Muscle layer of colon (tissue), 2 donors: Measurements from ENCODE around the gene HOXA9.

Experiments used
- H3K27ac ChIP-seq: one replicate; pipeline ENCODE4 v1.7.0; 2013; ENCODE audit warnings: low read depth, mild to moderate bottlenecking, low read length, moderate library complexity
- H3K27me3 ChIP-seq, 2 donors: one replicate each; pipeline ENCODE4 v1.7.0; 2013; ENCODE audit warnings: low read length in 2 of 2, mild to moderate bottlenecking in 2 of 2; ENCODE audit not compliant: insufficient read depth in 2 of 2, control insufficient read depth in 1 of 2
- H3K36me3 ChIP-seq: one replicate; pipeline ENCODE4 v1.7.0; 2013; ENCODE audit warnings: mild to moderate bottlenecking, low read length; ENCODE audit not compliant: insufficient read depth
- H3K4me1 ChIP-seq: one replicate; pipeline ENCODE4 v1.7.0; 2013; ENCODE audit warnings: mild to moderate bottlenecking, low read length; ENCODE audit not compliant: insufficient read depth
- H3K4me3 ChIP-seq, 2 donors: one replicate each; pipeline ENCODE4 v1.7.0; 2013; ENCODE audit warnings: low read length in 2 of 2, low read depth in 1 of 2, mild to moderate bottlenecking in 1 of 2, moderate library complexity in 1 of 2
- H3K9ac ChIP-seq: one replicate; pipeline ENCODE4 v1.7.0; 2013; ENCODE audit warnings: low read length
- H3K9me3 ChIP-seq: one replicate; pipeline ENCODE4 v1.7.0; 2013; ENCODE audit warnings: mild to moderate bottlenecking, low read length
- donor health status: abdominal sarcoma.
- donor health status: Adenocarcinoma of cecum.

Gene HOXA9

GRCh38 chr7:27139334-27140125 is 25.8 kb downstream of the HOXA9 start:
- H3K9me3 ChIP-seq = no peaks in the 10 kb centered on the region
- H3K9ac ChIP-seq = no peak overlapping the region
- H3K27ac ChIP-seq = peak overlapping the region; percentile 59
- peak overlapping the region in 1 of 2 donors; percentile 39 for H3K4me3 ChIP-seq
- peaks cover 17% of the 10 kb centered on the region for H3K36me3 ChIP-seq
- H3K27me3 ChIP-seq = no peaks in the 10 kb centered on the region
- peaks cover 59% of the 10 kb centered on the region for H3K4me1 ChIP-seq

DNA sequence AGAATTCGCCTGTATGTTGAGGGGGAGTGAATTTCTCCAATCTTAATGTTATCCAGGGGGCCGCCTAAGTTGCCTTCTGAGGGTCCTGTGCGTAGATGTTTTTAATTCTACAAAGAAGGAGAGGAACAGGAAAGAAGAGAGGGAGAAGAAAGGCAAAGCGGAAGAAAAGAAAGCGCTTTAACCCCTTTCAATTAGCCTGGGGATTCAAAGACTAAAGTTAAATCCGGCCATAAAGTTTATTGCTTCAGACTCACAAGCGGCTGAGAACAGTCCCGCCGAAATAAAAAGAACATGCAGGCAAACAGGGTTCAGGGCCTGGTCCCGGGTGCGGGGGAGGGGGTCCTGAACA is 26.4 kb downstream of the HOXA9 start:
- Histone ChIP-seq H3K27ac (peak overlapping the region; percentile 59), H3K9me3 (no peaks in the 10 kb centered on the region), H3K9ac (no peak overlapping the region), H3K4me1 (peaks cover 59% of the 10 kb centered on the region), H3K4me3 (peak overlapping the region in 1 of 2 donors; percentile 39), H3K27me3 (no peaks in the 10 kb centered on the region), H3K36me3 (peaks cover 12% of the 10 kb centered on the region)

- Histone ChIP-seq H3K4me1 (peaks cover 64% of the 10 kb centered on the region), H3K36me3 (peaks cover 9% of the 10 kb centered on the region), H3K27ac (peak overlapping the region; percentile 59), H3K4me3 (no peak overlapping the region), H3K9ac (no peak overlapping the region), H3K27me3 (no peaks in the 10 kb centered on the region), H3K9me3 (no peaks in the 10 kb centered on the region)
Measured at GRCh38 chr7:27138472-27138871, 26.9 kb downstream of the HOXA9 start.

DNA sequence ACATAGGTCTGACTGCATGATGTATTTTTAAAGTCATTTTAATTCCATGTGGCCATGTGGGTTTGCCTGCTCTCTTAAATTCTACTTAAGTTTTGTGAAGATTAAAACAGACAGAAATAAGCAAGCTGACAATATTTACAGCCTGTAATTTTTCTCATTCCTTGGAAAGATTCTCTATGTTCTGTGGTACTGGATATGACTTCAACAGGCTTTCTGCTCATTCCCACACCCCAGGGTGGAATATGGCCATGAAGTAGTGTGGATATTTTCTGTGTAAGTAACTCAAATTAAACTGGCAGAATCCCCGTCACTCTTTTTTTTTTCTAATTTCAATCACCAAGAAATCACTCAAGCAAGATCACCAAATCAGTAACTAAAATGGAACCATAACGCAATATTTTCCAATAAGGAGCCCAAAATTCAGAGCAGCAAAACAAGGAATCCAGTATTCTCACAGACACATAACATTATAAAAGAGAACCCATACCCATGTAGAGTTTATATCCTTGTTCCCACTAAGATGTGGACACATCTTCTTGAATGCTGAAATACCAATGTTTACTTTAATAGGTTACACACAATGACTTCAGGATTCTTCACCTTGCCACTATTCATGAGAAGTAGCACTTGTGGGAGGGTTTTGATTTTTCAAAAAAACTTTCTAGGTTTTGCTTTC is 27.6 kb downstream of the HOXA9 start:
- Histone ChIP-seq H3K27me3 (no peaks in the 10 kb centered on the region), H3K9me3 (no peaks in the 10 kb centered on the region), H3K4me3 (no peak overlapping the region), H3K27ac (peak overlapping the region; percentile 59), H3K9ac (peak overlapping the region; percentile 46), H3K4me1 (peaks cover 71% of the 10 kb centered on the region), H3K36me3 (peaks cover 9% of the 10 kb centered on the region)

DNA sequence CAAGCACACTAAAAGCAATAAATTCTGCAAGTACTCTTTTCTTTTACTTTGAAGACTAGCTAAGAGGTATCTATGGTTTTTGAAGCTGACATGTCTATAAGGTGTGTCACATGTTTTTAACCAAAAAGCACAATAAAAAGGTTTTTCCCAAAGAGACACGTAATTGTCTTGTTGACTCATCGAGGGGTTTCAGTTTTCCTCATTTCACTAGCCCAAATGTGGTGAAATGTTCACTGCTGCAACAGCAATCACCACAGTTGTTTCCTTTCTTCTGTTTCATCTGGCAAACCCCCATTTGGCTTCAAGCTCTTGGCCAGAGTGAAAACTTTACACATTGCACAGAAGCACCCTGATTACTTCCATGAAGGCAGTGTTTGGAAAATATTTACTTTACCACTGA is 30.9 kb downstream of the HOXA9 start:
- Histone ChIP-seq H3K4me1 (peaks cover 78% of the 10 kb centered on the region), H3K4me3 (no peak overlapping the region), H3K27me3 (no peaks in the 10 kb centered on the region), H3K9me3 (no peaks in the 10 kb centered on the region), H3K27ac (peak overlapping the region; percentile 28), H3K9ac (peak overlapping the region; percentile 6), H3K36me3 (no peaks in the 10 kb centered on the region)

DNA sequence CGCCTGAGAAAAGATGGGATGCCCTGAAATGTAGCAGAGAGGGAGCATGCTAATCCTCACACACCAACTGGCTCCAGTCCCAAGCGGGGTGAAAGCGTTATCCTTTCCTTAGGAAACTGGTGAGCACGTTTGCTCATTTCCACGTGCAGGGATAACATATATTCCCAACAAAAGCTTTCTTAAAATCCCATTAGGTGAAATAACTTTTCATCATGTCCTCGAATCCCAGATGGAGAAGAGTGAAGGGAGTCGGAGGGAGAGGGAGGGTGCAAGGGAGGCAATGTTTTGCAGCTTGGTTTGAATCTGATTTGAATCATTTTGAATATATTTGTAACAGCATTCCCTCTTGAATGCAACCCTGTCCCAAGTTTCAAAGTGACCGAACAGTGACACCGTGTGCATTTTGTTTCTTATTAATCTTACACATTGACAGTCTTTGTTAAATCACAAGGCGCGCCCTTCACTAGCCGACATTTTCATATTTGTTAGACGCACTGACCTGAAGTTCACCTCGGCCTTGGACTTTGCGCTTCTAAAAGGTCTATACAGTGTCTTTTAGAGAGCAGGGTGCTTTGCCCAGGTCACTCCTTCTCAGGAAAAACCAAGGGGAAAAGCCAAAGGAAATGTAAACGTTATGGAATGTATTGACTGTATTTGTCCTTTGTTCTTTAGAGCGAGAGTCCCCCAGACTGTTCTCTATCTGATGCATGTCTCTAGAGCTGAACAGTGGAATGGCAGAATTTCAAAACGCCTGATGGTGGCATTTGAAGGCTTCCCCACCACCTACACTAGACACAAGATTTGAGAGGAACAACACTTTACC is 31.7 kb downstream of the HOXA9 start:
- H3K9ac ChIP-seq = peak overlapping the region; percentile 6

GRCh38 chr7:27132978-27133377 is 32.4 kb downstream of the HOXA9 start:
- H3K9me3 ChIP-seq = no peaks in the 10 kb centered on the region
- H3K36me3 ChIP-seq = no peaks in the 10 kb centered on the region
- H3K27ac ChIP-seq = peak overlapping the region; percentile 35
- peaks cover 82% of the 10 kb centered on the region for H3K4me1 ChIP-seq
- no peak overlapping the region for H3K4me3 ChIP-seq
- no peak overlapping the region for H3K9ac ChIP-seq
- H3K27me3 ChIP-seq = no peaks in the 10 kb centered on the region

More for the DNA sequence above, 31.7 kb downstream of the HOXA9 start:
- Histone ChIP-seq H3K9me3 (no peaks in the 10 kb centered on the region), H3K4me3 (no peak overlapping the region), H3K36me3 (no peaks in the 10 kb centered on the region), H3K27me3 (no peaks in the 10 kb centered on the region), H3K4me1 (peaks cover 82% of the 10 kb centered on the region), H3K27ac (peak overlapping the region; percentile 35)

- Histone ChIP-seq H3K9ac (no peak overlapping the region), H3K36me3 (no peaks in the 10 kb centered on the region), H3K27ac (peak overlapping the region; percentile 17), H3K4me1 (peaks cover 82% of the 10 kb centered on the region), H3K4me3 (no peak overlapping the region), H3K9me3 (no peaks in the 10 kb centered on the region), H3K27me3 (no peaks in the 10 kb centered on the region)
Measured at GRCh38 chr7:27132214-27132613, 33.1 kb downstream of the HOXA9 start.

- H3K4me3 ChIP-seq = peak overlapping the region; percentile 69 to 75
- no peaks in the 10 kb centered on the region for H3K9me3 ChIP-seq
- H3K36me3 ChIP-seq = no peaks in the 10 kb centered on the region
- peaks cover 82% of the 10 kb centered on the region for H3K4me1 ChIP-seq
- no peaks in the 10 kb centered on the region for H3K27me3 ChIP-seq
- peak overlapping the region; percentile 79 for H3K9ac ChIP-seq
- H3K27ac ChIP-seq = peak overlapping the region; percentile 77
Measured at GRCh38 chr7:27131390-27131819, 33.9 kb downstream of the HOXA9 start.

GRCh38 chr7:27130540-27131389 is 34.6 kb downstream of the HOXA9 start, which contains the start of gene HOXA4:
HOXA4 (minus strand) TSS chr7:27130757; CDS start chr7:27130733, 24 bp downstream.
- no peaks in the 10 kb centered on the region for H3K27me3 ChIP-seq
- H3K9ac ChIP-seq = peak within 1 kb of the TSS; percentile 79
- peak within 1 kb of the TSS; percentile 77 for H3K27ac ChIP-seq
- peaks cover 82% of the 10 kb centered on the region for H3K4me1 ChIP-seq
- no peaks in the 10 kb centered on the region for H3K36me3 ChIP-seq
- H3K4me3 ChIP-seq = peak within 1 kb of the TSS; percentile 69 to 75
- H3K9me3 ChIP-seq = no peaks in the 10 kb centered on the region
